HG03460 (cell line): ENCODE measurements around the gene ITGB7.

Source experiments
- ATAC-seq: cut with Tn5 transposase; IDR thresholded peaks from one replicate; pipeline ENCODE4 v1.9.1; 2021; ENCODE audit not compliant: unreplicated experiment

Gene ITGB7

DNA sequence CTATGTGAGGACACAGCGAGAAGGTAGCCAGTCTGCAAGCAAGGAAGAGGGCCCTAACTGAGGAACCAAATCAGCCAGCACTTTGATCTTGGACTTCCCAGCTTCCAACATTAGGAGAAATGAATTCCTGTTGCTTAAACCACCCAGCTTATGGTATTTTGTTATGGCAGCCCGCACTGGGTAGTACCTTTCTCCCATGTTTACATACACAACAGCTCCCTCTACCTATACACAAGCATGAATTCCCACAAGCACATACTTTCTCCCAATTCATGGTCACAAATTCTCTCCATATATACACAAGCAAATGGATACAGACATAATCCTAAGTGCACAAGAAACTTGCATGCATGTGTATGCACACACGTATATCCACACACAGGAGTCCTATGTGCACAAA is 7.4 kb downstream of the ITGB7 start:
- no peak for ATAC-seq

DNA sequence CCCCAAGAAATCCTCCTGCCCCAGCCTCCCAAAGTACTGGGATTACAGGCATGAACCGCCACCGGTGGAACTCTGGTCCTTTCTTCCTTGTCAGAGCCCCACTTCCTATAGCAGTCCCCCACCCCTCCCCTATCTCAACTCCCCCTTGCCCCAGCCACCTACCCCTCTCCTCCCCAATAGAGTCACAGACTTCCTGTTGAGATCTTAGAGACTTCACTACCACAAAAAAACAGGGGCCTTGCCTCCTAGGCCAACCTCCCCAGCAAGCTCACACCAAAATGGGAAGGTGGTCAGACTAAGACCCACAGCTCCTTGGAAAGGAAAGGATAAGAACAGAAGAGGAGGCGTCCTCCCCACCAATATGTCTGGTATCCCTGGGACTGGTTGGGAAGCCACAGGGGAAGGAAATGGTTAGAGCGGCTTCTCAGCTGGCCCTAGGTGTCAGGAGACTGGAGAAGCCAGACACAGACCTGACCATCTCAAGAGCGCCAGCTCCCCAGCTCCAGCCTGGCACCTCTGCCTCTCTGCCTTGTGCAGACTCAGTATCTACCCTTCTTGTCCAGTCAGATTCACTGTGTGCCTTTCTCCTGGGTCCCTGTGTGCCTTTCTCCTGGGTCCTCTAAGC is 8.5 kb downstream of the ITGB7 start:
- ATAC-seq: no peak

DNA sequence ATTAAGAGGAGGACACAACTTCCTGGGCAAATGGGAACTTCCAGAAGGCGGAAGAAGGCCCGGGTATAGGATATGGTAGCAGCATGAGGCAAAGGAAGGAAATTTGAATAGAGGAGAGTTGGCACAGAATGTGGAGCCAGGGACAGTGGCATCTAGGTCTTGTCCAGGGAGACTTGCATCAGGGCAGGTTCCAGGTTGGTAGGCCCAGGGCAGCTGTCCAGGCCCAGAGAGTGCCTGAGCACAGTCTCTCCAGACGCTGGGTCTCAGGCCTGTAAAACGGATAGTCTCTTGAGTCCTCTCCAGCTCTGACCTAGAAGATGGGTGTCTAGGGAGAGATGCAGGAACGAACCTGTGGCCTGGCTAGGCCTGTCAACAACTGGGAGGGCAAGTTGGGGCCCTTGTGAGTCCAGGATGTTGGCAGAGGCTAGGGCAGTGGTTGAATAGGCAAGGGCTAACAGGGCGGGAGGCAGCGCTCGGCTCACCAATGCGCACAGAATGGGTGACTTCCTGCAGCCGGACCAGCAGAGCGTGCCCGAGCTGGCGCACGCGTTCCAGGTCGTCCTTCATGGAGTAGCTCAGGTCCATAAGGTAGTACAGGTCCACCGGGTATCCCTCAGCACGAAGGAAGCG is 9.9 kb downstream of the ITGB7 start:
- ATAC-seq: no peak

DNA sequence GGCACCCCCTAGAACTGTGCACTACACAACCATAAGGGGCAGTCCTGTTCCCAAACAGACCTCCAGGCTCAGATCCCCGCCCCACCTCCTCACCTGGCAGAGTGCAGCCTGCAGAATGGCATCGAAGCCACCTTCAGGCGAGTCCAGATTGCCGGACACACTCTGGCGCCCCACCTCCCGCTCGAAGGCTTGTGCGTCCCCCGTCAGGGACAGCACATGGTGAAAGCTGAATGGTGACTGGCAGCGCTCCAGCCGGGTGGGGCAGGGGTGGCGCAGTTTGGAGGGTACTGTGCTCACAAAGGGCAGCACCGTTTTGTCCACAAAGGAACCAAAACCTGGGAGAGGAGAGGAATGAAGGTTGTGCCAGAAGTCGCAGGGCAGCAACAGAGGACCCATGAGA is 10.6 kb downstream of the ITGB7 start:
- no peak for ATAC-seq

DNA sequence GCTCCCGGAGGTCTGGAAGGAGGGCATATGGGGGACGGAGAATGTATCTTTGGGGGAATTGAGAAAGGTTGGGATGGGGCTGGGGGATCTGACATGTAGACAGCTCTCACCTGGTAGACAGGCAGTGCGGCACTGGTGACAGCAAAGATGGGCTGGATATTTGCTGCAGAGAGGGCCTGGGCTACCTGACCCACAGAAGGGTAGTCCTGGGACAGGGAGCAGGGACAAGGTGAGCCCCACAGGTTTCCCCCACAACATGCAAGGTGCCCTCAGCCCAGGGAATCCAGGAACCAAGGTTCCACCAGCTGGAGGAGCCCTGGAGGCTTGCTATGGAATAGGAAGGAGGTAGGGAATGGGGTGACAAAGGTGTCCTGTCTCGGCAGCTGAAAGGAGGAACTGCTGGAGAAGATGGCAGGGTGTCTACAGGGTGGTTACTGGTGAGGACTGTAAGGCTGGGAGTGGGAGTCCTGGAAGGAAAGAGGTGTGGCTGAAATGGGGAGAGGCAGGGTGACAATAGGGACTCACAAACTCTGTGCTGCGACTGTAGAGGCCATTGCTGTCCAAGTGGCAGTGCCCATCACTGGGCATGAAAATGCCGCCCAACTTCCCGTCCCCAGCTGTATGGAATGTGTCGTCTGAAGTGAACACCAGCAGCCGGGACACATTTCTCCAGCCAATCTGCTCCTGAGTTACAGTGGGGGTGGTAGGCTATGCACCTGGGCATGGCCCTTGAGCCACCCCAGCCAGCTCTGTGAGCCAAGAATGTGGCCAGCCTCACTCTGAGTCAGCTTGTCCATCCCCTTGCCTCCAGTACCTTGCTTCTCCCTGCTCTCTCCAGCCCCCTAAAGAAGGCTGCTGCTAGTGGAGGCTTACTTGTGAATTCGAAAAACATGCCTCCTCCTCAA is 11.3 kb downstream of the ITGB7 start:
- no peak for ATAC-seq

DNA sequence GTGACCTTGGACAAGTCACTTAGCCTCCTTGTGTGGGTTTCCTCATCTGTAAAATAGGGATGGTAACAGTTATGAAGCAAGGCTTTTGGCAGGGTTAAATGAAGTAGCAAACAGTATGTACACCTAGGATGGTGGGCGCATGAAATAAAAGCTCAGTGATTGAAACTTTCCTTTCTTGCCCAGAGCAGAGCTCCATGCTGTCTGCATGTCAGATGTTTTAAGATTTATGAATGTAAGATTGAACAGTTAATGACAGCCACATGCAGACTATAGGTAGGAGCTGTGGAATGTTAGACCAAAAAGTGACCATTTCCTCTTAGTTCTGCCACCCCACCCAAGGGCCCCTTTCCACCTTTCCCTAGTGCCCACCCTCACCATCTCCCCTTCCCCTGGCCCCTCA is 12.1 kb downstream of the ITGB7 start:
- ATAC-seq: no peak

DNA sequence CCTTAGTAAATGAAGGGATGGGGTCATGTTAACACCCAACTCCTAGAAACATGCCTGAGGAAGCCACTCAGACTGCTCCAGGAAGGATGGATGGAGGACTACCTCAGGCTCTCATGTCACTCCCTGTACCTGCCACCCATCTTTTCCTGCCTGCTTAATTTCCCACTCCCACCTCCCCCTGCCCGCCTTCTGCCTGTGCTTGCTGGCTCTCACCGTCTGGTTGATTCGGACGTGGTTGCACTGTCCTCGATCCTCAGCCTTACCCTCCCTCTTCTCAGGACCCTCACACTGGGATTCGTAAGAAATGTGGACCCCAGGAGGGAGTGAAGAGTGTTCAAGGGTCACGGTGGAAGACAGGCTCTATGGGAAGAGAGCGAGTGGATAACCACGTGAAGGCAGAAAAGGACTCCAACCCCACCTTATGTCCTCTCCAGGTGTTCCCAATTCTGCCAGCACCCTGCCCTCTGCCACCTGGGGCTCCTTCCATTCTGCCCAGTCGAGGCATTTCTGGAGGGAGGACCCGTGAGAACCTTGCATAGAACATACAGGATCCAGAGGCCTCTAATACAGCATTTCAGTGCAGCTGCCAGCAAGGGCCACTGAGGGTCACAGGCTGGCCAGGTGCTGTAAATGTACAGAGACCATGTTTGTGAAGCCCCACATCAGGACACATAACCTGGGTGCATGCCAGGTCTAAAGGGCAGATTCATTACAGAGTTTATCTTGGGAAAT is 12.9 kb downstream of the ITGB7 start:
- no peak for ATAC-seq

DNA sequence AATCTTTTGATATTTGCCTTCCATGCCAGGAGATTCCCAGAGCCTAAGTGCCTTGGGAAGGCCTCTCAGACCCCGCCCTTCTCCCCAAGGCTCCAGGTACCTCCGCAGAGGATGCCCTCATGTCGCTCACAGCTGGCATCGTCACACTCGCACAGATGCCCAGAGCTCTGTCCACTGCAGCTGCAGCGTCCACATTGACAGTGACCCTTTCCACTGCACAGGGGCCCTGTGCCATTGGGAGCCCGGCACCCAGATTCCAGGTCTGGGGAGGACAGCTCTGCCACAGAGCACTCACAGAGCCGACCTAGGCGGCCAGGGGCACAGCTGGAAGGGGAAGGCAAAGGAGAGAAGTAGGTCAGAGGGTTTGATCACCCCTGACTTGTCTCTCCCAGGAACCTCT is 14.0 kb downstream of the ITGB7 start:
- no peak for ATAC-seq

DNA sequence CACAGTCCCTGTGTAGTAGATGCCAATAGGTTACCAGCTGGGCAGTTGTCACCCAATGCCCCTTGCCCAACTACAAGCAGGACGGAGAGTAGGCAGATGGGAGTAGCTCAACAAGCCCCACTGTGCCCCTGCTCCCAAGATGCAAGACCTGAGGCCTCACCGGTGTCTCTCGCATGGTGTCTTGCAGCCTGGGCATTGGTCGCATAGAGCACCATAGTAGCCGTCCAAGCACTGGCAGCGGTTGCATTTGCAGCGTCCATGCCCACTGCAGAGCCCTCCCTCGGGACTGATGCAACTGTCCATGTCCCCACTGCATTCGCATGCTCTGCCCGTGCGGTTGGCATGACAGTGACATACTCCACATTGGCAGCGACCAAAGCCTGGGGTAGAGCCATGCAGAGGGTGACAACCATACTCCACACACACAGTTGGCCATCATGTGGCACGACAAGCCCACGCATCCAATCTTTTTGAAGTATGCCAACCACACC is 14.5 kb downstream of the ITGB7 start:
- ATAC-seq: no peak

DNA sequence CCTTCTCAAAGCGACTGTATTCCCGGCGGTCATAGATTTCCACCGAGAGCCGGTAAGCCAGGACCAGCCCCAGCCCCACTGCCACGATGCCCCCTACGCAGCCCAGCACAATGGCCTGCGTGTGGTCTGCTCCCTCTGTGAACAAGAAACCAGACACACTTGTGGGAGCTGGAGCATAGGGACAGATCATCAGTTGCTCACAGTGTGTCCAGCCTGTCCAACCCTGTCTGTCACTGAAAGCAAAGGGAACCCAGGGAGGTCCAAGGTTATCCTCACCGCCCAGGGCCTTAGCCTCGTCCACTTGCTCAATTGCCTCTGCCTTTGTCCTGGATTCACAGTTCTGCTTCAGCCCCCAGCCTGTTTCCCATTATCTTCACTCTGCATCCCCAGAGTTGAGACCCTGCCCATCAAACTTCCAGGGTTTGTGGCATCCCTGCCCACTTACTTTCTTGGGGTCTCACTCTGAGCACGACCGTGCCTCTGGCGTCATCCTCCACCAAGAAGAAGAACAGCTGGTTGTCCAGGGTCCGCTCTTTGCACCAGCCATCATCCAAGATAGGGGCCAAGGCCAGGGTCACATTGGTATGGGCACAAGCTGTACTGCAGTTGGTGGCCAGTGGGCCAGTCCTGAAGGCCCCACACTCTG is 15.0 kb downstream of the ITGB7 start:
- no peak for ATAC-seq

DNA sequence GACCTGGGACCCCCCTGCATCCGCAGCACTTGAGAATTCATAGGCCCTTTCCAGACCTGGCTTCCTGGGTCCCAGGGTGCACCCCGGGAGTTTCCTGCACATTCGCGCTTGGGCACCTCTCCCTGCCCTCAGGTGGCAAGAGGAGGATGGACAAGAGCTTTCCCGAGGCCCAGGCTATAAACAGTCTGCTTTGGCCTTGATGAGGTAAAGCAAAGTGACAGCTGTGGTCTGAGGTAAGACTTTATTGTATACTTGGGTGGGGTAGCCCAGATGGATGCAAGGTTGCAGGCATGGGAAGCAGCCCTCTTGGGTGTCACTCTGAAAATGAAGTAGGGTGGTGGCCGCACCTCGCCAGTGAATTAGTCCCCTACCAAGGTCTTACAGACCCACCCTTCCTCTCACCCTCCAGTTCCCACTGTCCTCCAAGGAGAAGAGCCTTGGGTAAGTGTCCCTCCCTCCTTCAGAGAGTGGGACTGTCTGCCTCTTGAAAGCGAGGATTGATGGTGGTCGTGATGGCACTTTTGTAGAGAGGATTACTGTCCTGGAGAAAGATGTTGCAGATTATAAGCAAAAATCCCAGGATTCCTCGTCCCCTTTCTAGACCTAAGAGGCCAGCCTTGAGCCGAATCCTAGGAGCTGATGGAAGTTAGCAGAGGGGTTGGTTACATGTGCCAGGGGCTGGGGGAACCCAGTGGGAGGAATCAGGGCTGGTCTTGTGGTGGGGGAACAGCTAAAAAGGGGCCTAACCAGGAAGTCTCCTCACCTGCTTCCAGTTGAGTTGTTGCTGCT is 15.8 kb downstream of the ITGB7 start:
- ATAC-seq: no peak

DNA sequence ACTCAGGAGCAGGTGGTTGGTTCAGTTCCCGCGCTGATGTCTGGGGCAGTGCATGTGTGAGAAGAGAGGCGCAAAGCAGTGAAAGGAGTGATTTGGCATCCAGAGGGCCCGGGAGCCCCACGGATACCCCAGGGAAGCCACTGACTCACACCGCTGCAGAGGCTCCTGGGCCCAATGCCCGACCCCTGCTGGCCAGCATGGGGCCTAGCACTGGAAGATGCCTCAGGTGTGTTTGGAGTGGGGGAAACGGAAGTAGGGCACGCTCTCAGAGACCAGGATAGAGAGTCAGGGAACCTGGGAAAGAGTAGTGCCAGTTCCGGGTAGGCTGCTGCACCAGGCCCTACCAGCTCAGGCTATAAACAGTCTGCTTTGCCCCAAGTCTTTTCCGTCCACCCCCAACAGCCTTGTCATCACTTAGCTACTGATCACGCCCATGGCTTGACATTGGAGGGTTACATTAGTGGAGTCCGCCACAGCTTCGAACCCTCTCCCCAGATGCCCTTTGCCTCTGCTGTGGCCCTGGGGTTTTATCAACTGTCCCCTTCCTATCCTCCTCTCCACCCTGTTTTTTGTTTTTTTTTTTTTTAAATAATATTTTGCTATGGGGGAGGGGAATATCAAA is 16.8 kb downstream of the ITGB7 start:
- no peak for ATAC-seq

DNA sequence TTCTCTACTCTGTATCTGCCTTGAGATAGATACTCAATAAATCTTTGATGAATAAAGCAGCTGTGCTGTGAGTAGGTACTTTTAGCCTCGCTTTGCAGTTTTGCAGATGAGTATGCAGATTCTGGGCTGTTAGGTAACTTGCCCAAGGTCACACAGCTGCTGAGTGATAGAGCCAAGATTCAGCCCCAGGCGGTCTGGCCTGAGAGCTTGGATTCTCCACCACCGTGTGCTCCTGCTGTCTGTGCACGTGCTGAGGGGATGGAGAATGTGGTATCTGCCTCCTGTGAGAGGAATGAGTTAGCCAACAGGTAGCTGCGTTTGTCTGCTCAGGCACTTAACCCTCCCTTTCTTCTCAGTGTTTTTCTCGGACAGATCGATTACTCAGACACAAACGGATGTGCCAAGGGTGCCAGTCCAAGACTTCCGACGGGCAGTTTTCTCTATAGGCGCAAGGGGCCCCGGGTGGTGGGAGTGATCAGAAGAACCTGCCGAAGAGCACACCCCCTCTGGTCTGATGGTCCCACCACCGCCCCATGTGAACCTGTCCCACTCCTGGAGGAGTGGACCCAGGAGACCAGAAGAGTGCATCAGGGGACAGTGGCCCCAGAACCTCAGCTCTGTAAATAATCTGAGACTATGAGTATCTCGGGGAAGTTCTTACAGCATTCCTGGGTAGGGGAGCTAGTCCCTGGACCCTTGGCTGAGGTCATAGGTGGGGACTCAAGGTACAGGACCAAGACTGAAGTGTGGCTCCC is 19.7 kb downstream of the ITGB7 start:
- ATAC-seq: no peak

DNA sequence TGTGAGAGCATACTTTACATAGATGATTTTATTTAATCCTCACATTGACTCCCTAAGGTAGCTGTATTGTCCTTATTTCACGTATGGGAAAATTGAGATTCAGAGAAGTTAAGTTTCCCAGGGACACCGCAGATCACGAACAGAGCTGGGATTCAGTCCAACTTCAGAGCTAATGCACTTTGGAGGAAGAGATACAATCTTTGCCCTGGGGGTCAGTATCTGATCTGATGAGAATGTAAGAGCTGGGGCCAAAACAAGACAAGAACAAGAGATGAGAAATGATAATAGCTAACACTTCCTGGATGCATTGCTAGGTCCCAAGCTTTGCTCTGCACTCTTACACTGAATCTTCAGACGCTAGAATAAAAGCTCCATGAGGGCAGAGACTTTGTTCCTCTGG is 20.3 kb downstream of the ITGB7 start:
- ATAC-seq: no peak

DNA sequence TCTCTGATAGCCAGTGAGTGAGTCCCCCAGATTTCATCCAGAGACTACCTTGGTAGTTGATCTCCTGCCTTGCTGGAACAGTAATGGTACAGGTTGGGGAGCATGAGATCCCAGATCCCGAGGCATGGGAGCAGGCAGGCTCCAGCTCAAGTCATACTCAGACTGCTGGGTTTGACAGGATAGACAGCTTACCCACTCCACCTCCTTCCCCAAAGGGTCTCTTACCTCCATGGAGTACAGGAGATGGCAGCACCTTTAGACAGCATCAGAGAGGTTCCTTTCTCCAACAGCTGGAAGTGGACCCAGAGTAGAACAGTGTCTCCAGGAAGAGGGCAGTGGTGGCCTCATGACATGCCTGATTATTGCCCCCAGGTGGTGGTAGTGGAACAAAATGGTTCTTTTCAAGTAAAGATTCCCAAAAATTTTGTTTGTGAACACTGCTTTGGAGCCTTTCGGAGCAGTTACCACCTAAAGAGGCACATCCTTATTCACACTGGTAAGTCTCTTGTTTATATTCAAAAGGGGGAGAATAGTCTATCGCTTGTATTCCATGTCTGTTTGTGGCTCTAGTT is 21.4 kb downstream of the ITGB7 start:
- ATAC-seq: no peak

DNA sequence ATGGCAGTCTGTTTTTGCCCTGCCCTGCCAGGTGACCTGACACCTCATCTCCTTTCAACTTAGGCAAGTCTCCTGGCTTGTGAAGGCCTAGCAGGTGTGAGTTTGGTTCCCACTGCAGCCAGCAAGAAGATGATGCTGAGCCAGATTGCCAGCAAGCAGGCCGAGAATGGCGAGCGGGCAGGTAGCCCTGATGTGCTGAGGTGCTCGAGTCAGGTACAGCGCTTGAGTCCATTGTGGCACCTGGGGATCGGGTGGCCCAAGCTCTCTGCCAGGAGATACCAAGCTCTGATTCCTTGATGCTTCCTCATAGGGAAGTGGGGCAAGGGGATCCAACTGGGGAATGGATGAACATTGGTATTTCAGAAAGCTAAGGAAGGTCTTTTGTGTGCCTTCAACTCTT is 22.2 kb downstream of the ITGB7 start:
- no peak for ATAC-seq

DNA sequence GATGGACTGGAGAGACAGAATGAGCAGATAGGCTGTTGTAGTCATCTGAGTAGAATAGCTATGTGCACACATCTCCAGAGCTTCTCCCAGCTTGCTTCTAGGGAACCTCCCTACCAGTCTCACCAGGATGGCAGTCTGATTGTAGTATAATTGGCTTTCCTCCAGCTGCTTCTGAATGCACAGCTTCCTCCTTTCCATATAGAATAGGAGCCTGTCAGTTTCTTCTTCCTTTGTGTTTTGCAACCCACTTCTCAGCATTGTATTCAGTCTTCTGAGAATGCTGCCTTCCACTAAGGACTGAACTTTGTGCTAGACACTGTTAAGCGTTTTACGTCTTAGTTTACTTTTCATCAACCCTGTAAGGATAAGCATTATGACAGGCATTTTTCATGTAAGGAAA is 24.1 kb downstream of the ITGB7 start:
- ATAC-seq: no peak

DNA sequence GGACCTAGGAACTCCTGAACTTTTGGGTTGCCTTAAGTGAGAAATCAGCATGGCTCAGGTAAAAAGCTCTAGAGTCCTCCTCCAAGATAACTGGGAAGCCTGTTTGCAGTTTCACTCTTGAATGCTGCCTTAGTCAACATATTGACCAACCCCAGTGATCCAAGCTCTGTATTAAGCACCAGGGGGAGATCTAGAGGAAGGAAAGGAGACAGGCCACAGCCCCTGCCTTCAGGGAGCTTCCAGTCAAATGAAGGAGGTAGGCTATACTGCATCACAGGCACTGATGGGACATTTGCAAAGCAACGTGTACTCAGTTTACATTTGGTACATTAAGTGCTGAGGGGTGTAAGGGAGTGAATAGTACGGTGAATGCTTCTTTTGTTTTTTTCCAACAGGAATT is 25.1 kb downstream of the ITGB7 start:
- no peak for ATAC-seq
